Amniotic epithelial cell (primary cell): Measurements from ENCODE around the gene UBE3B.

Experiments used
- DNase-seq: peaks from one replicate; pipeline ENCODE4 v3.0.0-alpha.2; 2010; ENCODE audit warnings: low read depth

UBE3B gene

DNA sequence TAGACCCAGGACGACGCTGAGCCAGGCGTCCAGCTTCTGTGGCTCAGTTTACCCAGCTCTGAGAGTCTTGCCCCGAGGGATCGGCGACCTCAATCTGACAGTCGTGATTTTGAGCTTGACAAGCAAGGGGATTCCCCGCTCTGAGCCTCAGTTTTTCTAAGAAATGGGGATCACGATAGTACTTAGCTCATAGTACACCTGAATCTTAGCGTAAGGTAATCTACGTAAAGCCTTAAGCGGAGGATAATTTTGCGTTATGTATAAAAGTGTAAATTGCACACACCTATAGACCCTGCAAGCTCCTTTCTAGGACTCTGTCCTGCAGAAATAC, 96.4 kb downstream of the UBE3B start:
- DNase-seq = no peak

DNA sequence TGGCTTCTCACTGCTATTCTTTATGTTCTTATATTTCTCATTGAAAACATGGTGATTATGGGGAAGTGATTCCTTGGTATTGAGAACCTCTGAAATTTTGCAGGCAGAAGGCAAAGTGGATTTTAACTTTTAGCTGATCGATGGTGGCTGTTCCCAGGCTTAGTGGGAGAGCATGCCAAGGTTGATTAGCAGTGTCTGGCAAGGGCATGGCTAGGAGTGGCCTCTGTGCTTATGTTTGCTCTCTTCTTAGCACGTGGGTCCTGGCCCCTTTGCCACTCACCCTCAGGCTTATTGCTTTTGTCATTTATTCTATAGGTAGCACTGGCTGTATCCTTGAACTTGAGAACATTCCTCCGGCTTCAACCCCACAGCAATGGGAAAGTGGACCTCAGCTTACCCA, 98.2 kb downstream of the UBE3B start:
- no peak for DNase-seq

DNA sequence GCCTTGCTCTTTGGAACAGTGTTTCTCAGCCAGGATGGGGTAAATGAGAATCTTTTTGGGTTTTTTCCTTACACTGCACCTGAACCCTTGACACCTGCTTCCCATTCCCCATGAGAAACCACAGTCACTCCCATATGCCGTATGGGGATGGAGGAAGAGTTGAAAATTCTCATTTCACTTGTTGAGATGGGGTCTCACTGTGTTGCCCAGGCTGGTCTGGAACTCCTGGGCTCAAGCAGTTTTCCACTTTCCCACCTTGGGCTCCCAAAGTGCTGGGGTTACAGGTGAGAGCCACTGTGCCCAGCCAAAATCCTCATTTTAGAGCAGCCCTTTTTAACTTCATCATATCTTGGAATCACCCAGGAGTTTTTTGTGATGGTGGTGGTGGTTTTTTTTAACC, 99.9 kb downstream of the UBE3B start:
- DNase-seq = no peak

- DNase-seq = no peak
Measured at GRCh38 chr12:109578330-109578927, 101.0 kb downstream of the UBE3B start.

GRCh38 chr12:109579639-109580038, 102.2 kb downstream of the UBE3B start:
- no peak for DNase-seq

- DNase-seq = no peak
Measured at GRCh38 chr12:109580272-109580671, 102.8 kb downstream of the UBE3B start.

DNA sequence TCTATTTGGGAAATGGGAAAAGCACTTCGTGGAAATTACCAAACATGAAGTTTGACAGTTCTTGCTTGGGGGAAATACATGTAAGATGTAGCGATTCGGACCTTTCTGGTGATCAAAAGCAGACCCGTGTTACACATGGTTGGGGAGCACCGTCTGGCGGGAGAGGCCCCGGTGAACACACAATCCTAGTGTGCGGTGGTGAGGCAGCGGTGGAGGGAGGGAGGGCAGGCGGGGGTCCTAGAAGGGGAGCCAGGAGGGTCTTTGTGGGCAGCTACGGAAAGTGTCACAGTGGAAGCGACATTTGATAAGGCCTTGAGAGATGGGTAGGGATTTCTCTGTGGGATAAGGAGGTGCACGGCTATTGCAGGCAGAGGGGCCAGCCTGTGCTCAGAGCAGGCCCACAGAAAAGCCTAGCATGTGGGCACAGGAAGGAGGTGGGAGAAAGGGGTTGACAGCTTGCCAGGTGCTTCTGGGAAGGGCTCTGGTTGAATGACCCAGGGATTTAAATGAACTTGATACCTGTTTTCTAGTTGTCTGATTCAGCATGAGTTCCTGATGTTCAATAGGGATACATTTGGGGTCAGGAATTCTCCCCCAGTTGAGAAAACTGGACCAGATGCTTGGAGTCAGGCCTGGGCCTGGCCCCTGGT, 103.4 kb downstream of the UBE3B start:
- no peak for DNase-seq

DNA sequence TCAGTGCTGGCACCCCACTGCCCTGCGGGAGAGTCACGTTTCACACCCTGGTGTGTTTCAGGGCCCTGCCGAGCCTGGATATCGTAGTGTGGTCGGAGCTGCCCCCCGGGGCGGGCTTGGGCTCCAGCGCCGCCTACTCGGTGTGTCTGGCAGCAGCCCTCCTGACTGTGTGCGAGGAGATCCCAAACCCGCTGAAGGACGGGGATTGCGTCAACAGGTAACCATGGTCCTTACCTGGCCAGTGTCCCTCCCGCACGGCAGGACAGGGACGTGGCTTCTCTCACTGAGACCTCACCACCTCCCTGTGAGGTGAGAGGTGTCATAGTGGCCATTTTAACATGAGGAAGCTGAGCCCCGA, 103.9 kb downstream of the UBE3B start:
- DNase-seq = no peak

DNA sequence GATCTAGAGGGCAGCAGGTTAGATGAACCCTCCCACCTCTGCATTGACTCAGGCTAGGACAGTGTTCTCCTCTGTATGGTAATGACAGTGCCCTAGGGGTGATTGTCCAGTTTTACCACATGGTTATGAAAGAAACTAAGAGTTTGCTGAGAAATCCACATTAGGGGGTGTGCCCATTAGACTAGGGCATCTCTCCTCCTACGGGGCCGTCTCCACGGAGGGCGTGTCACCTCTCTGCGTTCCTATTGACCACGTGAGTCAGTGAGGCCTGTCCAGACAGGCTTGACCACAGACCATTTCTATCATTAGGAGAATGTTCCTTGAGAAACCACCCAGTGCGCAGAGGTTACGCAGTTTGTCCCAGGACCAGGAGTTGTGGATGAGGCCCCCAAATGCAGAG, 104.4 kb downstream of the UBE3B start:
- DNase-seq = peak; percentile 93

DNA sequence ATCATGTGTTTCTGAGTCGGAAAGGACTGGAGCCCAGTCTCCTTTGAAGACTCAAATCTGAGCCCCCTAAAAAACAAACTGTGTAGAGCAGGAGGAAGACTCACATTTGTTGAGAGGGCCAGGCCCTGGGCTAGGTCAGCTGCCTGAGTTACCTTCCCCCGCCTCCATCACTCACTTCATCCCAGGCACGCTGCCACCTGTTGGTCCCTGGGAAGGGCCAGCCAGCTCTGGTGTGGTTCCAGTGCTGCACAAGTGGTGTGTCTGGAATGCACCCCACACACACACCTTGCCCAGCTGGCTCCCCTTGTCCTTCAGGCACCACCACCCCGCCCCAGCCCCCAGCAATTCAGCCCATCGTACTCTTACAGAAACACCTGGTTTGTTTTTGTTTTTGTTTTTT, 105.2 kb downstream of the UBE3B start:
- no peak for DNase-seq

- DNase-seq = peak; percentile 12
Measured at GRCh38 chr12:109583733-109584132, 106.3 kb downstream of the UBE3B start.
